ENCODE measurements around the gene TYMP. TPM values are rescaled to one million over a fixed set of nuclear protein-coding genes. Genes with fewer than 3 reads are reported as not detected.

Gene TYMP
- total and polyA plus RNA-seq, 2 experiments from 2014 or later, result 46.4 to 85.7 TPM

DNA sequence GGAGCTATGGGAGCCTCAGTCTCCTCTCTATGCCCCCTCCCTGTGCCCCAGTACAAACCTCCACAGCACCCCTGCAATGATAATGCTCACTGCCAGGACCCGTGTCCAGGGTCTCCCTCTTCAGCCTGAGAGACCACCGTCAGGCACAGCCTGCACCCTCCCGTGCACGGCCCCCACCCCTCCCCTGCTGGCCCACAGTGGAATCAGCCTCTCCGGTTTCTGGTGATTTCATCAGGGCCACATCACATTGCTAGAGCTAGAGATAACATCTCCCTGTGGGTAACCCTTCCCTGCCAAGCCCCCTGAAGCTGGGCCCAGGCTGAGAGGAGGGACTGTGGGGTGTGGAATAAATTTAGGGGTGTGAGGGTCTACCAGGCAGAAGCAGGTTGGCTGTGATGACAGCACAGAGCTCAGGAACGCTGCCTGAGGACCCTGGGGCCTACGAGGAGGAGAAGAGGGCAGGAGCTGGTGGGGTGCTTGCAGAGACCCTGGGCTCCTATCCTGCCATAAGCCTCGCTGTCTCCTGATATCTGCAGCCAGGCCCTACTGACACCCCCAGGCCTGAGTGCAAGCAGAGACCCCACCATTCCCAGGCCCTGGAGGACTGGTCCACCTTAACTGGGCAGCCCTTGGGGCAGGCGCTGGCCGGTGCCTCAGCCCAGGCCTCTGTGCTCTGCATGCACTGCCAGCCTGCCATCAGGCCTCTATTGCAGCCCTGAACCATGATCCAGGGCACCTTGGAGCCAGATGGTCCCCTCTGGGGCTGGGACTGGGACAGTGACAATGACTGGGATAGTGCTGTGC lies 15.9 kb upstream of the TYMP start, which contains the start of gene KLHDC7B:
Gene KLHDC7B, plus strand, starts transcription at position 378 of the 804 bp plus-strand sequence. Its CDS starts 345 bp downstream, at position 723.
- Histone ChIP-seq H3K9me2 (replicated peaks; ENCODE audit: insufficient read depth) (no peaks in the 10 kb centered on the region), H2AFZ (no peak within 1 kb of the TSS), H3K4me3 (no peak within 1 kb of the TSS), H3K4me2 (peak within 1 kb of the TSS; percentile 87), H3K27me3 (no peaks in the 10 kb centered on the region), H3K79me2 (no peaks in the 10 kb centered on the region), H3K4me1 (ENCODE audit: insufficient read depth) (peaks cover 13% of the 10 kb centered on the region), H4K20me1 (ENCODE audit: insufficient read depth, poor library complexity, severe bottlenecking) (no peaks in the 10 kb centered on the region), H3K27ac (peak within 1 kb of the TSS; percentile 71), H3K36me3 (replicated peaks; ENCODE audit: insufficient read depth, low read depth) (no peaks in the 10 kb centered on the region), H3K9me3 (ENCODE audit: low read depth) (no peaks in the 10 kb centered on the region)
- no peak for TF ChIP-seq EZH2phosphoT487 (IDR thresholded peaks at IDR 0.05; ENCODE audit: low read depth, severe bottlenecking, unreplicated experiment)
- TF ChIP-seq EZH2 (IDR thresholded peaks at IDR 0.05; ENCODE audit: borderline replicate concordance), result no peak
- TF ChIP-seq, protein P1, sequence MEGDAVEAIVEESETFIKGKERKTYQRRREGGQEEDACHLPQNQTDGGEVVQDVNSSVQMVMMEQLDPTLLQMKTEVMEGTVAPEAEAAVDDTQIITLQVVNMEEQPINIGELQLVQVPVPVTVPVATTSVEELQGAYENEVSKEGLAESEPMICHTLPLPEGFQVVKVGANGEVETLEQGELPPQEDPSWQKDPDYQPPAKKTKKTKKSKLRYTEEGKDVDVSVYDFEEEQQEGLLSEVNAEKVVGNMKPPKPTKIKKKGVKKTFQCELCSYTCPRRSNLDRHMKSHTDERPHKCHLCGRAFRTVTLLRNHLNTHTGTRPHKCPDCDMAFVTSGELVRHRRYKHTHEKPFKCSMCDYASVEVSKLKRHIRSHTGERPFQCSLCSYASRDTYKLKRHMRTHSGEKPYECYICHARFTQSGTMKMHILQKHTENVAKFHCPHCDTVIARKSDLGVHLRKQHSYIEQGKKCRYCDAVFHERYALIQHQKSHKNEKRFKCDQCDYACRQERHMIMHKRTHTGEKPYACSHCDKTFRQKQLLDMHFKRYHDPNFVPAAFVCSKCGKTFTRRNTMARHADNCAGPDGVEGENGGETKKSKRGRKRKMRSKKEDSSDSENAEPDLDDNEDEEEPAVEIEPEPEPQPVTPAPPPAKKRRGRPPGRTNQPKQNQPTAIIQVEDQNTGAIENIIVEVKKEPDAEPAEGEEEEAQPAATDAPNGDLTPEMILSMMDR (IDR thresholded peaks at IDR 0.05; ENCODE audit: poor library complexity), result no peak
- peak; percentile 16 for DNase-seq (ENCODE audit: low spot score)
- WGBS (ENCODE audit: low lambda C conversion rate, missing lambda C conversion rate), result 60% methylated on average over 10 of the region's 10 CpGs

DNA sequence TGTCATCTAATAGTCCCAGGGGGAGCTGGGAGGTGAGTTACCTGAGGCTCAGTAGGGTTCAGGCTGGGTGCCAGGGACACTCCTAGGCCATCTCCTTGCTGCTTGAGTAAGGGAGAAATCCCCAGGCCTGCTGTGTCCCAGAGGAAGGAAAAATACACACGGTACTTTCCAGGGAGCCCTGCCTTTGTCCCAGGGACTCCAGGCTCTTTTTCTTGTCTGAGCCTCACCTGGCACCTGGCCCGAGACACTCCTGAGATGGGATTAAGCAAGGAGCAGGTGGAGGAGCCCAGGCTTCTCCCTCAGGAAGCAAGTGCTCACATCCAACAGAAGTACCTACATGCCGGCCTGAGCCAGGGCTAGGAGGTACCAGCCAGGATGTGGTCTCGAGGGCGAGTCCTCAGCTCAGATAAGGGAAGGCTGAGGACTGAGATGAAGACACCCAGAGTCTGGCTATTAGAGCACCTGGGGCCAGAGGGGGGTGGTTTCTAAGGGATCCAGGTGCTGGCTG lies 15.0 kb upstream of the TYMP start:
- Histone ChIP-seq H3K4me2 (peak overlapping the region; percentile 87), H3K27ac (peak overlapping the region; percentile 71), H3K4me3 (no peak overlapping the region), H3K27me3 (no peaks in the 10 kb centered on the region), H3K36me3 (replicated peaks; ENCODE audit: insufficient read depth, low read depth) (no peaks in the 10 kb centered on the region), H3K9me2 (replicated peaks; ENCODE audit: insufficient read depth) (no peaks in the 10 kb centered on the region), H3K9me3 (ENCODE audit: low read depth) (no peaks in the 10 kb centered on the region), H2AFZ (peak overlapping the region; percentile 78), H3K79me2 (no peaks in the 10 kb centered on the region), H4K20me1 (ENCODE audit: insufficient read depth, poor library complexity, severe bottlenecking) (no peaks in the 10 kb centered on the region), H3K4me1 (ENCODE audit: insufficient read depth) (peaks cover 13% of the 10 kb centered on the region)
- WGBS (ENCODE audit: low lambda C conversion rate, missing lambda C conversion rate), result 81% methylated on average over 5 of the region's 5 CpGs
- peak; percentile 18 for DNase-seq (ENCODE audit: low spot score)
- TF ChIP-seq EZH2 (IDR thresholded peaks at IDR 0.05; ENCODE audit: borderline replicate concordance), result no peak
- TF ChIP-seq EZH2phosphoT487 (IDR thresholded peaks at IDR 0.05; ENCODE audit: low read depth, severe bottlenecking, unreplicated experiment), result no peak
- TF ChIP-seq, protein P1 (IDR thresholded peaks at IDR 0.05; ENCODE audit: poor library complexity), result no peak

DNA sequence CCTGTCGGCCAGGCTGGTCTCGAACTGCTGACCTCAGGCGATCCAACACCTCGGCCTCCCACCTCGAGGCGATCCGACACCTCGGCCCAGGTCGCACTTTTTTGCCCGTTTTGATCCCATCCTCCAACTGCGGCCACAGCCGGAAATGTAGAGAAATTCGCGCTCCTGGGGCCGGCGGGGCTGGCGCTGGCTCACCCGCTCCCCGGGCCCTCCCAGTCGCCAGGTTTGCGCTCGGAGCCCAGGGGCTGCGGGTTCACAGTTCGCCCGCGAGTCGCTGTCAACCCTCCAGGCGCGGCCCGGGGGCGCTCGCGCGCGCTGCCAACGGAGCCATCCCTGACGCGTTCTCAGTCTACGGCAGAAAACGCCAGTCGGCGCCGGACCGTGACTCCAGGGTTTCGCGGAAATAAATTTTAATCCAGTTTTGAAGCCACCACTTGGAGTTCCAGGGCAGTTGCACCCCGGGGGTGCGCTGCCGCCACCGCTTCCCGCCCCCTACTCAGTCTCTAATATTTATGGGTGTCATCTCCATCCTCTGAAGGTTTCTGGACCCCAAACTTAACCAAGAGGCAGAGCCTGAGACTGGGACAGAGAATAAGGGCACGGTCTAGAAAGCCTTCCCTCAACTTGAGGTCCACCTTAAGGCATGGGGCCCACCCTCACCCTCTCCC lies 14.4 kb upstream of the TYMP start:
- peak overlapping the region; percentile 87 for H3K4me2 ChIP-seq

More for the DNA sequence above, 14.4 kb upstream of the TYMP start:
- H3K9me2 ChIP-seq (replicated peaks; ENCODE audit: insufficient read depth), result no peaks in the 10 kb centered on the region
- no peaks in the 10 kb centered on the region for H3K36me3 ChIP-seq (replicated peaks; ENCODE audit: insufficient read depth, low read depth)
- H3K4me3 ChIP-seq, result no peak overlapping the region
- H3K27me3 ChIP-seq, result no peaks in the 10 kb centered on the region
- H3K4me1 ChIP-seq (ENCODE audit: insufficient read depth), result peaks cover 14% of the 10 kb centered on the region
- TF ChIP-seq EZH2phosphoT487 (IDR thresholded peaks at IDR 0.05; ENCODE audit: low read depth, severe bottlenecking, unreplicated experiment) (no peak), EZH2 (IDR thresholded peaks at IDR 0.05; ENCODE audit: borderline replicate concordance) (no peak)
- TF ChIP-seq, protein P1 (IDR thresholded peaks at IDR 0.05; ENCODE audit: poor library complexity), result peak; percentile 59
- no peaks in the 10 kb centered on the region for H3K79me2 ChIP-seq
- DNase-seq (ENCODE audit: low spot score), result peak; percentile 89
- 9% methylated on average over 47 of the region's 52 CpGs for WGBS (ENCODE audit: low lambda C conversion rate, missing lambda C conversion rate)
- H3K27ac ChIP-seq, result peak overlapping the region; percentile 71
- H3K9me3 ChIP-seq (ENCODE audit: low read depth), result no peaks in the 10 kb centered on the region
- no peaks in the 10 kb centered on the region for H4K20me1 ChIP-seq (ENCODE audit: insufficient read depth, poor library complexity, severe bottlenecking)
- peak overlapping the region; percentile 78 for H2AFZ ChIP-seq

All from hepatocyte (in vitro differentiated cells).